Measurements from ENCODE around the gene PDE6C. TPM values are rescaled to one million over a fixed set of nuclear protein-coding genes. Genes with fewer than 3 reads are reported as not detected.
A peak's percentile ranks its signal among the peaks of the same experiment; 100 is the strongest.

The PDE6C gene
- total RNA-seq, 2 donors from 2014 or later: not detected

DNA sequence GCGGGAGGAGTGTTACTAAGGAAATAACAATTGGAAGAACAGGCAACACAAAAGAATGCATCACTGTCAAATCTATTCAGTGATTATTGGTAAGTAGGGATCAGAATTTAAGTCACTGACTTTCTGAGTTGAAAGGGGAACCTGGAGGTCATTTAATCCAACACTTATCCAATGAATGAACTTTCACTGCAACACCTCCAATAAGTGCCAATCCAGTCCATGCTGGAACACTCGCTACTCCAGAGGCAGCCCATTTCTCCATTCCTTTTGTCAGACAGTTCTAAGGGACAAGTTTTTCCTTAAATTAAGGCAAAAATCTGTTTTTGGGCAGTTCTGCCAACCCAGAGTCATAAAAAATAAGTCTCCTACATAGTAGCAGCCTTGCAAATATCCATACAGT lies 60.6 kb downstream of the PDE6C start:
- Mint-ChIP-seq H3K9me3 (no peaks in the 10 kb centered on the region), H3K27ac (no peak overlapping the region), H3K4me1 (peaks cover 2% of the 10 kb centered on the region), H3K36me3 (ENCODE audit: low read depth) (peaks cover 23% of the 10 kb centered on the region), H3K27me3 (ENCODE audit: insufficient read depth) (no peaks in the 10 kb centered on the region), H3K4me3 (no peak overlapping the region)
- no peaks in the 10 kb centered on the region for H3K4me1 ChIP-seq (ENCODE audit: control insufficient read depth, insufficient read depth, low read length)
- 94 to 100% methylated on average over 1 to 2 of the region's 2 CpGs for WGBS, 2 experiments (ENCODE audit: insufficient coverage in 1 of 2, insufficient read length in 1 of 2)
- H3K36me3 ChIP-seq (ENCODE audit: control insufficient read depth, insufficient read depth, low read length): peaks cover 64% of the 10 kb centered on the region
- TF ChIP-seq, protein P1, sequence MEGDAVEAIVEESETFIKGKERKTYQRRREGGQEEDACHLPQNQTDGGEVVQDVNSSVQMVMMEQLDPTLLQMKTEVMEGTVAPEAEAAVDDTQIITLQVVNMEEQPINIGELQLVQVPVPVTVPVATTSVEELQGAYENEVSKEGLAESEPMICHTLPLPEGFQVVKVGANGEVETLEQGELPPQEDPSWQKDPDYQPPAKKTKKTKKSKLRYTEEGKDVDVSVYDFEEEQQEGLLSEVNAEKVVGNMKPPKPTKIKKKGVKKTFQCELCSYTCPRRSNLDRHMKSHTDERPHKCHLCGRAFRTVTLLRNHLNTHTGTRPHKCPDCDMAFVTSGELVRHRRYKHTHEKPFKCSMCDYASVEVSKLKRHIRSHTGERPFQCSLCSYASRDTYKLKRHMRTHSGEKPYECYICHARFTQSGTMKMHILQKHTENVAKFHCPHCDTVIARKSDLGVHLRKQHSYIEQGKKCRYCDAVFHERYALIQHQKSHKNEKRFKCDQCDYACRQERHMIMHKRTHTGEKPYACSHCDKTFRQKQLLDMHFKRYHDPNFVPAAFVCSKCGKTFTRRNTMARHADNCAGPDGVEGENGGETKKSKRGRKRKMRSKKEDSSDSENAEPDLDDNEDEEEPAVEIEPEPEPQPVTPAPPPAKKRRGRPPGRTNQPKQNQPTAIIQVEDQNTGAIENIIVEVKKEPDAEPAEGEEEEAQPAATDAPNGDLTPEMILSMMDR (conservative IDR thresholded peaks at IDR 0.05): no peak
- H3K4me3 ChIP-seq (ENCODE audit: low read length): no peak overlapping the region
- no peak for DNase-seq
- no peaks in the 10 kb centered on the region for H3K27me3 ChIP-seq (ENCODE audit: control insufficient read depth, insufficient read depth, low read length, poor library complexity, severe bottlenecking)
- H3K9me3 ChIP-seq (ENCODE audit: control insufficient read depth, low read length): no peaks in the 10 kb centered on the region
- no peak overlapping the region for H3K27ac ChIP-seq (ENCODE audit: low read depth, low read length)
- no peak overlapping the region for H3K9ac ChIP-seq (ENCODE audit: extremely low read depth, low read length, poor library complexity, severe bottlenecking)

DNA sequence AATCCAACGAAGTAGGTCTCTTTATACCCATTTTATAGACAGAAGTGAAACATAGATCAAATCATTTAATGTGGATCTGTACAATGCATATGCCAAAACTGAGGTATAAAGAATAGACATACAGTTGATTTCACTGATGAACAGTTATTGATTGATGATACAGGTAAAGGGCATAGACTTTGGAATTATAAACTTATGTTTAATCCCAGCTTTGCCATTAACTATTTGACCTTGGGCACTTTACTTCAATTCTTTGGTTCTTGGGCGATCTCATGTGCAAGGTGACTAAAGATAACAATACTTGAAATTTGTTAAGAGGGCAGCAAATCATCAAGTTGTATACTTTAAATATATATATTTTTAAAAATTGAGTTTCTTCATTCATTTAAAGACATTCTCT lies 61.5 kb downstream of the PDE6C start:
- Histone ChIP-seq H3K27me3 (ENCODE audit: control insufficient read depth, insufficient read depth, low read length, poor library complexity, severe bottlenecking) (no peaks in the 10 kb centered on the region), H3K9ac (ENCODE audit: extremely low read depth, low read length, poor library complexity, severe bottlenecking) (no peak overlapping the region), H3K27ac (ENCODE audit: low read depth, low read length) (no peak overlapping the region), H3K4me1 (ENCODE audit: control insufficient read depth, insufficient read depth, low read length) (no peaks in the 10 kb centered on the region), H3K4me3 (ENCODE audit: low read length) (no peak overlapping the region), H3K36me3 (ENCODE audit: control insufficient read depth, insufficient read depth, low read length) (peaks cover 62% of the 10 kb centered on the region), H3K9me3 (ENCODE audit: control insufficient read depth, low read length) (no peaks in the 10 kb centered on the region)
- no peak for DNase-seq
- Mint-ChIP-seq H3K9me3 (no peaks in the 10 kb centered on the region), H3K27me3 (ENCODE audit: insufficient read depth) (no peaks in the 10 kb centered on the region), H3K36me3 (ENCODE audit: low read depth) (peaks cover 16% of the 10 kb centered on the region), H3K4me3 (no peak overlapping the region), H3K4me1 (peaks cover 2% of the 10 kb centered on the region), H3K27ac (no peak overlapping the region)
- TF ChIP-seq, protein P1 (conservative IDR thresholded peaks at IDR 0.05): no peak
- WGBS, 2 experiments (ENCODE audit: insufficient coverage in 1 of 2, insufficient read length in 1 of 2): 100% methylated on average over 2 of the region's 2 CpGs; no CpG with 5 or more reads in 1 of the 2 experiments

DNA sequence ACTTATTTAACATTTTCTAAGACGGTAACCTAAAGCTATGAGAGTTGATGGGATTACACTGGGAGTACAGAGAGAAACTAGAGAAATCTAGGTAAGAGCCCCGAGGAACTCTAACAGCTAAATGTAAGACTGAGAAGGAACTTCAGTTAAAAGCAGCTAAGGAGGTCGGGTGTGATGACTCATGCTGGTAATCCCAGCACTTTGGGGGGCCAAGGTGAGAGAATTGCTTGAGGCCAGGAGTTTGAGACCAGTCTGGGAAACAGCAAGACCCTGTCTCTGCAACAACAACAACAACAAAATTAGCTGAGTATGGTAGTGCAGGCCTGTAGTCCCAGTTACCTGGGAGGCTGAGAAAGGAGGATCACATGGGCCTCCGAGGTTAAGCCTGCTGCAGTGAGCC lies 66.0 kb downstream of the PDE6C start:
- Histone ChIP-seq H3K4me1 (ENCODE audit: control insufficient read depth, insufficient read depth, low read length) (no peaks in the 10 kb centered on the region), H3K9ac (ENCODE audit: extremely low read depth, low read length, poor library complexity, severe bottlenecking) (no peak overlapping the region), H3K4me3 (ENCODE audit: low read length) (no peak overlapping the region), H3K9me3 (ENCODE audit: control insufficient read depth, low read length) (no peaks in the 10 kb centered on the region), H3K27ac (ENCODE audit: low read depth, low read length) (no peak overlapping the region), H3K36me3 (ENCODE audit: control insufficient read depth, insufficient read depth, low read length) (peaks cover 61% of the 10 kb centered on the region), H3K27me3 (ENCODE audit: control insufficient read depth, insufficient read depth, low read length, poor library complexity, severe bottlenecking) (no peaks in the 10 kb centered on the region)
- no peak overlapping the region for H3K4me3 Mint-ChIP-seq
- no peaks in the 10 kb centered on the region for H3K9me3 Mint-ChIP-seq
- H3K27me3 Mint-ChIP-seq (ENCODE audit: insufficient read depth): no peaks in the 10 kb centered on the region
- DNase-seq: peak; percentile 68
- TF ChIP-seq, protein P1 (conservative IDR thresholded peaks at IDR 0.05): no peak
- H3K4me1 Mint-ChIP-seq: no peaks in the 10 kb centered on the region
- peak overlapping the region; percentile 5 for H3K27ac Mint-ChIP-seq
- H3K36me3 Mint-ChIP-seq (ENCODE audit: low read depth): peaks cover 9% of the 10 kb centered on the region
- WGBS, 2 experiments (ENCODE audit: insufficient coverage in 1 of 2, insufficient read length in 1 of 2): 74 to 93% methylated on average over 3 to 4 of the region's 4 CpGs

Data from endodermal cell (in vitro differentiated cells).